HG02678 (cell line): ENCODE data around the gene MCF2L2.
"Not testable (repeated sequence)": the region's sequence is repeated elsewhere in the genome, so short reads cannot be mapped to it uniquely, and the experiment has no call there.

Experiments
- ATAC-seq: cut with Tn5 transposase; IDR thresholded peaks from one replicate; pipeline ENCODE4 v1.9.1; 2021; ENCODE audit warnings: mild to moderate bottlenecking, moderate library complexity; ENCODE audit not compliant: unreplicated experiment

MCF2L2 gene

GRCh38 chr3:183372911-183373310 is 55.5 kb downstream of the MCF2L2 start:
- ATAC-seq: no peak

- not testable (repeated sequence) for ATAC-seq
These were observed 56.8 kb downstream of the MCF2L2 start for GRCh38 chr3:183371600-183371968.

GRCh38 chr3:183370391-183370790 is 58.0 kb downstream of the MCF2L2 start:
- no peak for ATAC-seq

- no peak for ATAC-seq
These were observed 58.8 kb downstream of the MCF2L2 start for GRCh38 chr3:183369627-183370026.

- ATAC-seq: no peak
These were observed 59.3 kb downstream of the MCF2L2 start for GRCh38 chr3:183369117-183369516.

GRCh38 chr3:183360971-183361624 is 67.3 kb downstream of the MCF2L2 start:
- no peak for ATAC-seq

- ATAC-seq: no peak
These were observed 69.4 kb downstream of the MCF2L2 start for GRCh38 chr3:183359036-183359435.

GRCh38 chr3:183357564-183358079 is 70.8 kb downstream of the MCF2L2 start:
- ATAC-seq: no peak

- ATAC-seq: no peak
These were observed 71.5 kb downstream of the MCF2L2 start for GRCh38 chr3:183356920-183357319.

- ATAC-seq: no peak
These were observed 73.5 kb downstream of the MCF2L2 start for GRCh38 chr3:183354874-183355273.

- no peak for ATAC-seq
These were observed 74.0 kb downstream of the MCF2L2 start for GRCh38 chr3:183354325-183354831.

- no peak for ATAC-seq
These were observed 75.0 kb downstream of the MCF2L2 start for GRCh38 chr3:183353421-183353820.

- ATAC-seq: no peak
These were observed 78.3 kb downstream of the MCF2L2 start for GRCh38 chr3:183350164-183350563.

GRCh38 chr3:183349421-183350157 is 78.8 kb downstream of the MCF2L2 start:
- no peak for ATAC-seq

- no peak for ATAC-seq
These were observed 85.6 kb downstream of the MCF2L2 start for GRCh38 chr3:183342824-183343223.

- ATAC-seq: no peak
These were observed 86.7 kb downstream of the MCF2L2 start for GRCh38 chr3:183341545-183342288.

GRCh38 chr3:183340222-183340621 is 88.2 kb downstream of the MCF2L2 start:
- ATAC-seq: no peak

- no peak for ATAC-seq
These were observed 88.8 kb downstream of the MCF2L2 start for GRCh38 chr3:183339461-183340086.

- no peak for ATAC-seq
These were observed 89.9 kb downstream of the MCF2L2 start for GRCh38 chr3:183338520-183338919.

- ATAC-seq: no peak
These were observed 95.9 kb downstream of the MCF2L2 start for GRCh38 chr3:183332487-183332886.

GRCh38 chr3:183331498-183331897 is 96.9 kb downstream of the MCF2L2 start:
- no peak for ATAC-seq
